Cardiac septum (tissue), 1 donor: Measurements from ENCODE around the gene CKMT2. TPM values are rescaled to one million over a fixed set of nuclear protein-coding genes. Genes with fewer than 3 reads are reported as not detected.

Experiments
- DNase-seq: peaks from one replicate; pipeline ENCODE4 v3.0.0-alpha.2; 2020; ENCODE audit warnings: low spot score
- intact Hi-C: fragments of 100-400 bp; cut with DNase I; formaldehyde crosslinking; loops from one replicate; pipeline ENCODE4 v1.14.0; 2022
- long read RNA-seq: library from polyadenylated mRNA; unstranded; transcript quantifications from one replicate; pipeline ENCODE4 v2.0.0, GENCODE V29; 2021
- total RNA-seq: library from RNA; stranded (reverse); fragmentation: NEBNext Ultra II Directional; extraction: Animal tissue kit (Norgen Biotek cat#: 25700); gene quantifications from one replicate; pipeline ENCODE4 v1.2.1, GENCODE V29; 2021
- donor health status: DM: no; HTN: no; CAD: no.

The CKMT2 gene
- 1,231 TPM for total RNA-seq
- long read RNA-seq, transcript CKMT2-201 (10 exons, 1,512 nt): major isoform, 901 of 1,690 reads
- long read RNA-seq, transcript CKMT2-203 (10 exons, 1,479 nt): minor isoform, 275 of 1,690 reads
- long read RNA-seq, transcript CKMT2-202 (11 exons, 1,637 nt): minor isoform, 8 of 1,690 reads
- long read RNA-seq, partial matches to known transcripts: 462 of 1,690 reads
- long read RNA-seq, other reads (novel, unspliced or antisense): 44 of 1,690 reads

DNA sequence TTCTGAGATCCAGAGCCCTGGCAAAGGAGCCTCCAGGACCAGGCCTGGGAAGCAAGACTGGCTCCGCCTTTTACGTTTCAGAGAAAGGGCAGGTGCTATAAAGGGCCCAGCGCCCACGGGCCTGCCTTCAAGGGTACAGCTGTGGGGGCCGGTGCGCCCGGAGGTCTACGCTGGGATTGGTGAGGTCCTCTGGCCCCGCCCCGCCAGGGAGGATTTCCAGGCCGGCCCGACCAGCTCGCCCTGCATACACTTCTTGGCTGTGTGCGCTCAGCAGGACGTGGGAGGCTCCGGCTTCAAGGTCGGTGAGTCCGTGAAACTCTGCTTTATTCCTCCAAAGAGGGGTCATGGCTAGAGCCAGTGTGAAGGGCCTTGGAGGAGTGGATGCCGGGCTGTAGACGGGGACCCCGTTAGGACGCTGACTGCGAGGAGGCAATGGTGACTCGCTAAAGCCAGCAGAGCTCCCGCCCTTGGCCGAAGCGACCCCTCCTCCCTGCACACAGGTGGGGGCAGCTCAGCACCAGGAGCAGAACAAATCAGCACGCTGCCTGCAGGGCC, at the start of gene CKMT2:
Gene CKMT2, plus strand, starts transcription at position 243 of the 555 bp plus-strand sequence. CDS start 17,811 bp downstream, outside the sequence.
- intact Hi-C loops: loop anchor here (5.0 kb wide), 1 partner anchor 69 kb away; the partner anchor contains the start of gene ZCCHC9
- DNase-seq: peak; percentile 94

DNA sequence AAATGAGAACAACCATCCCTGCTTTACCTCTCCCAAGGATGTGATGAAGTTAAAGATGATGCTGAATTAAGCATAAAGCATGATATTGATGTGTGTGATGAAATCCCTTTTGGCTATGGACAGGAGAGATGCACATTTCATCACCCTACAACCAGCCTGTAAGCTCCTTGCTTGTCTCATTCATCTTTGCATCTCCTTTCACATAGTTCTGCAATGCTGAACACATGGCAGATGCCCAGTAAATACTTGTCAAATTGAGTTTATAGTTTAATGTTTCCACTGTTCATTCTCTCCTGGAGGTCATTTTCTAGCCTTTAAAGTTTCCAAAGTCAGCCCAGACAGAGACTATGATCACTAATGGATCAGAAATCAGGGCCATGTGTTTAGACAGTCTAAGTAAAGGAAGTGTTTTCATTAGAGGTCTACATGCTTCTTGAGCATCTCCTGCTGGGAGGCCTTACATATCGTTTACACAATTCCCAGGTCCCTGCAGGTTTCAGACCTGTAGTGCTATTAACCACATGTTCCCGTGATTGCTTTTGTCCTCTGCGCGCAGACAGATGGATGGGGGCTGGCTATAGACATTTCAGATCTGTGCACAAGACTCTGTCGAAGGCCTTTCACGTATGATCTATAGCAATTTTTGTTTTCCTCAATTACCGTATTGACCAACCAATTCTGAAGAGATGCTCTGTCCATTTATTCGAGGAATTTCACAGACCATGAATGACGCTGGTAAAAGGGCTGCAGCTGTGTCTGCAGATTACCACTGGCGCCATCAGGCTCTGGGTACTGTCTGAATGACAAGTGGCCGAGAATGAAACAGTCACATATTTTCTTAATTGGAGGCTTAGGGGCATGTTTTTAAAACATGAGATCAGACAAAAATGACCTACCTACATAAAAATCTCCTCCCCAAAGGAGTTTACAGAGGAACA, 49.0 kb upstream of the CKMT2 start:
- DNase-seq: no peak
- intact Hi-C loops: no loop called here

DNA sequence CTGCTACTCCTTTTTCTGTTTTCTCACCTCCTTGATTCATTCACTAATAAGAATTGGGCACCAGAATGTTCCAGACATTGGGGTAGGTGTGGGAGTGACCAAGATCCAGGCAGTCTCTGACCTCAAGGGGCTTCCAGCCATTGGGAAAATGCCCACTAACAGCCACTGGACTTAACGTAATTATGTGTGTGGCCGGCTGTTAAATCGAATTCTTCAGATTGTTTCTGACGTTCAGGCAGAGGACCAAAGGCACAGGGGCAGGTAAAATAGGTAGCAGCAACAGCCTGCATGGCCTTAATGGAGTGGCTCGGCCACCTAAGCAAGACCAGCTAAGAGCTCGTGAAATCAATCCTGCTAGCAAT, 48.4 kb upstream of the CKMT2 start:
- DNase-seq: no peak
- intact Hi-C loops: no loop called here

DNA sequence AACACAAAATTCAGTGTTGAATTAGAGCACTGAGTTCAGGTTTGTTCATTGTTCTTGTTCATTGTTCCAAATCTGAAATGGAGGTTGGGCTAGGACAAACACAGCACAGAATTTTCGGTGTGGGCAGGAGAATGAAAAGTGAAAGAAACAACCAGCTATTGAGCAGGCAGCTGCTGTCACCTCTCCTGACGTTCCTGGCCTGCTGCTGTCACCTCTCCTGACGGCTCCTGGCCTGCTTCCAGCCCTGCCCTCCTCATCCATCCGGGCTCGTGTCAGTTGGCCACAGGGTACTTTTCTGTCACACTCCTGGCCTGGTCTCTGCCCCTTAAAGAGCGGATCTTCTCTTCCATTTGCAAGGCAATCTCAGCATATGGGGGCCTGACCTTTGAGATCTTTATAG, 45.2 kb upstream of the CKMT2 start:
- no peak for DNase-seq
- intact Hi-C loops: no loop called here

DNA sequence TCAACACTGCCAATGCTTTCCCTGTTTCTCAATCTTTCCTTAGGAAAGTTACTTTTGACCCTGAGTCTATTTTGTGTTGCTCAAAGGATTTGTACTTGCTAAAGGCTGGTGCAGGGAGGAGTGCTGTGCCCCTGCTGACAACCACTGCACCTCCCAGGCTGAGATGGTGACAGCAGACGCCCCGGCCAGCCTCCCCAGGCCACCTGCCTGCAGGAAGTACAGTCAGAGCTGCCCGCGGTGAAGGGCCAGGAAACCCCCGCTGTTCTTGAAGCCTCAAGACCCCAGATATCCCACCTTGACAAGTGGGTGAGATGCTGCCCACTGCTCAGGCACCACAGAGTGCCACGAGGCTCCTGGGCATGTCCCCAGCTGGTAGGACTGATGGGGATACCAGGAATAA, 44.2 kb upstream of the CKMT2 start:
- no peak for DNase-seq
- intact Hi-C loops: no loop called here

DNA sequence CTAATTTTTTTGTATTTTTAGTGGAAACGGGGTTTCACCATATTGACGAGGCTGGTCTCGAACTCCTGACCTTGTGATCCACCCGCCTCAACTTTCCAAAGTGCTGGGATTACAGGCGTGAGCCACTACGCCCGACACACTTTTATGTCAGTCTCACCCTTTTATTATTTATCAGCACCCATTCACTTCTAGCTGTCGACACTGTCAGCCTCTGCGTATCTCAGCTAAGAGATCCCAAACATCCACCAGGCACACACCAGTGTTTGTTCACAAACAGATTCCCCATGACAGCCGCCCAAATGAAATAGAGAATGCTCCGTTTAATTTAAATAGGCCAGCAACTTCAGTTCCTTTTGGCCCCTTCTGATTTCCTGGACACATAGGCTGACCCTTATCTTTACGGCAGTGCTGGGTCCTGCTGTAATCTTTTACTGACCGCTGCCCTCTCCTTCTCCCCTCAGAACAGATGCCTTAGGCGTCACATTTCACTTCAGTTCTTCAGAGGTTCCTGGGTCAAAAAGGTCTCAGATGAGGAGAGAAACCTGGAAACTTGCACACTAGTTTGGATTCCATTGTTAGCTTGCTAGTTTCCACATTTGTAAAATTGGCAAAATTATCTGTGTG, 43.1 kb upstream of the CKMT2 start:
- no peak for DNase-seq
- intact Hi-C loops: loop anchor here (10.0 kb wide), 1 partner anchor 485 kb away; no protein-coding TSS in a partner anchor

DNA sequence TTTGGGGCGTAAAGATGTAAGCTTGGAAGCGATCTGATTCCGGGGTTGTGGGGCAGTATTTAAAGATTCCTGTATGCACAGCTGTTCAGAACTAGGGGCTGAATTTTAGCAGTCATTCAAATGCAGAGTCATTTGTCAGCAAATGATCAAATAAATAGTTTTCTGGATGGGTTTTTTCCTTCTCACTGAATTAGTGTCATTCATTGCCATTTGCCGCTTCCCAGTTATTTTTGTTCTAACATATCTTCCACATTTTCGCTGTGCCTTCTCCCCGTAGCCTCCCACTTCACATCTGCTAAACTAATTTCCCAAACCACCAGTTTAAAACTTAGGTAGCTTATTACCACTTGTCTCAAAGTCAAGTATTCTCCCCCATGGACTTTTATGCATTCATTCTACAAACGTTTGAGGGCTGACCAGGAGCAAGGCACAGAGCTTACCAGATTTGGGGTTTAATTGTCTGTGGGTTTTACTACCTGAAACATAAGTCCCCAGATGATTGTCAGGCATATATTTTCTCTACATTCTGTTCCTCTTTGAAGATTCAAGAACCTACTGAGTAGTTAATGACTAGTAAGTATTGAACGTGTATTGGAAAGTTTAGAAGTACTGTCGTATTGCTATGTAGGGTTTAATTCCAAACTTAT, 41.3 kb upstream of the CKMT2 start:
- intact Hi-C loops: loop anchor here (10.0 kb wide), 1 partner anchor 487 kb away; no protein-coding TSS in a partner anchor
- DNase-seq: no peak

DNA sequence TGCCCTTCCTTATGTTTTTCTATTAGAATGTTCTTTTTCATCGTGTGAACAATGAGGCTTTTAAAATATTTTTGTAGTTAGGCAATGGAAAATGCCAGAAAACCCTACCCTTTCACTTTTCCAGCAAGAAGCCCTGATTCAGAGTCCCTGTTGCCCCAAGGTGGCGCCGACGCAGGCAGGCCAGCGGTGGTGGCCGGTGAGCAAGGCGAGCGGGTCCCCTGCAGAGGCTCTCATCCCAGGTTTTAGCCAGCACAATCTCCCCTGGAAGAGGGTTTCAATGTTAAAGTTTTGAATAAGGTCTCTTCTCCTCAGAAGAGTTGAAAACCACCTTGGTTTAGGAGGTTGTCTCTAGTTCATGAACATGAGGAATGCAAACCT, 40.8 kb upstream of the CKMT2 start:
- intact Hi-C loops: loop anchor here (10.0 kb wide), 1 partner anchor 488 kb away; no protein-coding TSS in a partner anchor
- DNase-seq: no peak

DNA sequence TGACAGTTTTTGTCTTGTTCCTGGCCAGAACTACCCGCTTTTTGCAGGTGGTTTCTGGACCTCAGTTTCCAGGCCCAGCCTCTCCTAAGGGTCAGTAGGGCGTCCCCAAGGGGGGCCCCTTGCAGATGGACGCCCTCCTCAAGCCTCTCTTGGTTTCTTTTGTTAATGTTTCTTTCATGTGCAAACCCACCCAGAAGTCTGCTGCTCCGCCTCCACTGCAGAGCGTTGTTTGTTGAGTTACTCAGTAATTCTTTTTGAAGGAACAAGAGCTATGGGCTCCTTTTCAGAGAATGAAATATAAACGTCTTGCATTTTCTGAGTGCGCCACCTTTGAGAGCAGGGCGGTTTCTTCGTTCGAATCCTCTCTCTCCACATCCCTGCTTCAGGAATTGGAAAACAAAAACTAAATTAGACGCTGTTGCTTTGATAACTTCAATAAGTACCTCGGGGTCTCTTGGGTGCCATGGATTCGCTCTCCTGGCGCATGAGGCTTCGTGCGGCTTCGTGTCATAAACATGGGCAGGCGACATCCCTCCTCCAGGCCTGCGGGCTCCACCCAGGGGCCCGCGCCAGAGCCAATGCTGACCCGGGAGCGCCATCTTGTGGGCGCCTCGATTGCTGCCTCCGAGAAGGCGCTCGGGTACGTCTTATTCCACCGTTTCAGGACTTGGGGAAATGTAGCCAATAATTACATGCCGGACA, 38.3 kb upstream of the CKMT2 start:
- intact Hi-C loops: loop anchor here (10.0 kb wide), 1 partner anchor 490 kb away; no protein-coding TSS in a partner anchor
- DNase-seq: peak; percentile 84

DNA sequence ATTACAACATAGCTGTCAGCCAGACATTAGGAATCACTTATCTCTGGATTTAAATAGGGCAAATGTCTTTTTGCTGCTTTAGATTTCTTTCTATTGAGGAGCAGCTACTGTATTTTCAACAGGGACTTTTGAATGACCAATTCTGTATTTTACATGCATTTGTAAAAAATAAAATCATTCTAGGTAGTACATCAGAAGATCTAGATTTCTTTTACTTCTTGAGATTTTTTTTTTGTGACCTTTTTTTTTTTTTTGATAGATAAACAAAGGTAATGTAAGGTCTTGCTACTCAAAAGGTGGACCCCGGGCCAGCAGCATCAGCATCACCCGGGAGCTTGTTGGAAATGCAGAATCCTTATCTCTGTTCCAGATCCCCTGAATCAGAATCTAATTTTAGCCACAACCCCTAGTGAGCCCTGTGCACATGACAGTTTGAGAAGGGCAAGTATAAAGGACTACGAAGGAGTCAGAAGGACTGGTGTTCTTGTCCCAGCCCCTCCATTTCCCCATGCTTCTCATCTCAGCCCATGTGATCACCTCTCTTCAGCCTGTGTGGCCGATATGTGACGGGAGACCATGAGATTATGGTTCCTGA, 37.7 kb upstream of the CKMT2 start:
- intact Hi-C loops: loop anchor here (10.0 kb wide), 1 partner anchor 491 kb away; no protein-coding TSS in a partner anchor
- no peak for DNase-seq

DNA sequence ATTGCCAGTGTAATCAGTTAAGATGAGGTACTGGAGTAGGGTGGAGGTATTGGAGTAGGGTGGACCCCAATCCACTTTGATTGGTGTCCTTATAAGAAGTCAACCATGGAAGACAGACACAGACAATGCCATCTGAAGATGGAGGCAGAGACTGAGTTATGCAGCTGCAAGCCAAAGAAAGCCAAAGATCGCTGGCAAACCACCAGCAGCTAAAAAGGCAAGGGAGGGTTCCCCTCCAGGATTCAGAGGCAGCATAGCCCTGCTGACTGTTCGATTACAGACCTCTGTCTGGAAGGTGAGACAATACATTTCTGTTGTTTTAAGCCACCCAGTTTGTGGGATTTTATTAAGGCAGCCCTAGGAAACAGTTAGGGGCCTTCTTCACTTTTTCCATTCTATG, 30.5 kb upstream of the CKMT2 start:
- no peak for DNase-seq
- intact Hi-C loops: no loop called here

DNA sequence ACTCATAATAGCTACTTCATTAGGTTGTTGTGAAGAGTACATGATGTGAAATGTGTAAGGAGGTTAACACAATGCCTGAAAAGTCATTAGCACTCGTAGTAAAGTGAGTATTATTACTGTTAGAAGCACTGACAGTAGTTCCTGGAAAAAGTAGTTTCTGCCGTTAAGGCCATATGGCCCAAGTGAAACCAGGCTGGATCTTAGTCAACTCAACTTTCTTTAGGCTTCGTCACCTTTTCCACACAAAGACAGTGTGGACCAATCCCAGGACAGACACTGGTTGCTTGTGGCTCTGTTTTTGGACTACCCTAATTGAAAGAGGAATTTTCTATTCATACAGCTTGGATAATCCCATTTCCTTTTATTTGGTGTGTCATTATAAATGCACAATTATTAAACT, 29.4 kb upstream of the CKMT2 start:
- intact Hi-C loops: no loop called here

DNA sequence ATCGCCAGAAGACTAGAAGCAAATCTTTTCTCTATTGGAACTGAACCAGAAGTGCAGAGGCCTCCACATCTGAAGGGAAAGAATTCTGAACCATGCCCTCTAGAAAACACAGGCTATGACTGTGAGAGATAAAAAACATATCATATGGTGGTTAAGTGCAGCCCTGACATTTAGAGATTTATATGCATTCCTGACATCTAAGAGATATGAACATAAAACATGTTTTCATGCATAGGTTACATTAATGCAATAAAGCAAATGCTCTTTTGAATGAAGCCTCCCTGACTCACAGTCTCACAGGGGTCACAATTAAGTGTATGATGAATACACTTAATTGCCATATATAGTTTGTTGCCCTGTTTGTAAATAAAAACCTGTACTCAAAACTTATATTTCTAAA, 28.9 kb upstream of the CKMT2 start:
- intact Hi-C loops: no loop called here

More for the DNA sequence above, 29.4 kb upstream of the CKMT2 start:
- no peak for DNase-seq

DNA sequence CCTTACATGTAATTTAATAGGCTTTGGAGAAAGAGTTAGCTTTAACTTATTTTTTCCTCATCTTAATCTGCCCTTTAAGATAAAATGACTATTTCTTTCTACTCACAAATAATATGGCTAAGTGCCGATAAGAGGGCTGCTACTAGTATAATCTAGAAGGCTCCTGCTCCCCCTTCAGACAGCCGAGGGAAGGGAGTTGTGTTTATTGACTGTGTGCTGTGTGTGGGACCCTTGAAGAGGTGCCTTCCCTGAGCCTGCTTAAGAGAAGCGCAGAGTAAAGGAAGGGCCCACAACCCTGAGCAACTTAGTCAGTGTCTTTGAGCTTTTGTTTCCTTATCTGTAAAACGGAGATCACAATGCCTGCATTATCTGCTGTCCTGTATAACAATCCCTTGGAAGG, 28.1 kb upstream of the CKMT2 start:
- intact Hi-C loops: no loop called here

More for the DNA sequence above, 28.9 kb upstream of the CKMT2 start:
- no peak for DNase-seq

DNA sequence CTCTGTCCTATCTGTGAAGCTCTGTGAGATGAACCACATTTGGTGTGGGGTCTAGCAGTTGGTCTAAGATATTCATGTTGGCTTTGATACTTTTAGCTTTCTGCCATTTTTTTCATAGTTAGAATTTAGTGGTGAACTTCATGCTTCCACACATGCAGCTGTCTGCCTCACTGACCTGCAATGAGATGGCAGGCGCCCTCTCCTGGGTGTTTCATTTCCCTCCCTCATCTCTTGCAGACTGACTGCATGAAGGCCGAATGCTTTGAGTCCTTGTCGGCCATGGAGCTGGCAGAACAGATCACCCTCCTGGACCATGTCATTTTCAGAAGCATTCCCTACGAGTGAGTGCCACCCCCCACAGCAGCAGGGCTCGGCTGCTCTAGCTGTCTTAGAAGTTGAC, 26.1 kb upstream of the CKMT2 start:
- no peak for DNase-seq
- intact Hi-C loops: no loop called here

More for the DNA sequence above, 28.1 kb upstream of the CKMT2 start:
- DNase-seq: no peak

DNA sequence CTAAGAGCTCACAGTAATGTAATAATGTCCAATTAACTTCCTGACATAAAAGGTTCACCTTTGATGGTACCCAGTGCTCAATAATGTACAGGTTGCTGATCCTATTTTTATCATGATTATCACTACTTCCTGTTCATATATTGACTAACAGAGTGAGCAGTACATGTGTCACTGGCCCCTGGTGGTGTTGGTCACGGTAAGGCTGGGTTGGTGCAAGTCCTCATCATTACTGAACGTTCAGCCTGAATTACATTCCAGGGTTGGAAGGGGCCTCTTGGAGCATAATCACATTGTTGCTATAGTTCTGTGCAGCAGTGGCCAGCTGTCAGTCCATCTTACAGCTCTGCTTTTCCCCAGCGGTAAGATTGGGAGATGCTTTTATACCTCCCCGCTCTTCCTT, 24.2 kb upstream of the CKMT2 start:
- DNase-seq: no peak
- intact Hi-C loops: no loop called here

DNA sequence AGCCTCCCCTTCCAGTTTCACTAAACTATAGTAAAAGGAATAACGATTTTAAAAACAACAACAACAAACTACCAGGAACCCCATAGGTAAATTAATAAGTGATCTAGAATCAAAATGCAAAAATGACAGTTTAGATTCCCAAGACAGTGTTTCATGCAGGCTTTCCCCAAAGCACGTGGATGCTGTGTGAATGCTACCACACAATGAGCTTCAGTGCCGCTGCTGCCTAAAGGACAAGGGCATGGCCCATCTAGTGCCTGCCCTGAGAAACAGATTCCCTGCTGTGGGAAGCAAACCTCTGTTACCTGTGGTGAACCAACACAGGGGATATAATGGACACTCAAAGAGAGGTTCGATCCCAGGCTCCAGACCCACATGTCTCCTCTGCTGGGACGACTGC, 23.7 kb upstream of the CKMT2 start:
- intact Hi-C loops: no loop called here
- DNase-seq: no peak

DNA sequence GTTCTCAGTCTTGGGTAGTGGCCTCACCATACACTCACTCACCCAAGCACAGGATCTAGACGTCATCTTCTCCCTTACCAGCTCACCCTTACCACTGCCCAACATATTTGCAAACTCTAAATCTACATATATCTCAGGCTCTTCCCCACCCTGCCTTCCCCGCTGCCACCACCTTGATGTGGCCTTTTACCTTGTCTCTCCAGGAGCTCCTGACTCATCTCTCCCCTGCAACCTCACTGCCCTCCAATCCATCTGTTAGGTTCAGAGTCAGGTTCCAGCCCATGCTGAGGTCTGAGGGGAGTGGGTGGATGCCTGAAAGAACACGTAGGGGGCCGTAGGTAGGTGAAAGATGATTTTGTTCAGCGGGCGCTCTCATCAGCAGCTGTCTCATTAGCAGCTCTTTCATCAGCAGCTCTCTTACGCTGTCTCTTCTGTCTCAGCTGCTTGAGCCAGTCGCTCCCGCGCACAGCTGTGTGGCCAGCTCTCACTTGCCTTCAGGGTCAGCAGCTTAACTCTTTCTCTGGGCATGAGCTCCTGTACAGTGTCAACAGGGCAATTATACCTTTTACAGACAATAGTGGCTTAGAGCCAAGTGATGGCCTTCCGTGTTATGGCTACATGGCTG, 23.1 kb upstream of the CKMT2 start:
- intact Hi-C loops: no loop called here

More for the DNA sequence above, 23.1 kb upstream of the CKMT2 start:
- no peak for DNase-seq
